Heart left ventricle (tissue), 16 donors: ENCODE data around the gene GPC2. TPM values are rescaled to one million over a fixed set of nuclear protein-coding genes. Genes with fewer than 3 reads are reported as not detected.
A peak's percentile ranks its signal among the peaks of the same experiment; 100 is the strongest.
"Not testable (repeated sequence)": the region's sequence is repeated elsewhere in the genome, so short reads cannot be mapped to it uniquely, and the experiment has no call there.

ENCODE experiments used
- ATAC-seq, 4 donors: fragments of 200-7000 bp; cut with Tn5 transposase; one replicate each; pipeline ENCODE4 v1.9.1; 2020 to 2022; ENCODE audit warnings: moderate library complexity in 4 of 4, mild to moderate bottlenecking in 3 of 4, moderate number of reproducible peaks in 1 of 4
- DNase-seq, 5 donors: peaks; one replicate each; pipeline ENCODE4 v3.0.0-alpha.2; 2020
- H3K27ac ChIP-seq, 12 donors: fragments of 200-600 bp; sonication (generic) in 4 of 12; one replicate each; pipeline versions ENCODE4 v1.5.0 to v1.8.0; 2016 to 2022; ENCODE audit warnings: mild to moderate bottlenecking in 2 of 12
- H3K27me3 ChIP-seq, 9 donors: fragments of 200-600 bp; sonication (generic) in 2 of 9; one replicate each; pipeline versions ENCODE4 v1.5.1 to v1.8.0; 2016 to 2022; ENCODE audit warnings: mild to moderate bottlenecking in 3 of 9
- H3K36me3 ChIP-seq, 9 donors: fragments of 200-600 bp; sonication (generic) in 2 of 9; one replicate each; pipeline versions ENCODE4 v1.5.0 to v1.8.0; 2018 to 2022; ENCODE audit warnings: mild to moderate bottlenecking in 2 of 9
- H3K4me1 ChIP-seq, 12 donors: fragments of 200-600 bp; sonication (generic) in 4 of 12; one replicate each; pipeline versions ENCODE4 v1.5.0 to v1.8.0; 2016 to 2022; ENCODE audit warnings: mild to moderate bottlenecking in 3 of 12
- H3K4me3 ChIP-seq, 12 donors: fragments of 200-600 bp; sonication (generic) in 4 of 12; one replicate each; pipeline versions ENCODE4 v1.5.0 to v1.8.0; 2017 to 2022; ENCODE audit warnings: mild to moderate bottlenecking in 9 of 12, moderate library complexity in 4 of 12
- H3K9me3 ChIP-seq, 12 donors: fragments of 200-600 bp; sonication (generic) in 4 of 12; one replicate each; pipeline versions ENCODE4 v1.5.0 to v1.8.0; 2016 to 2022; ENCODE audit warnings: mild to moderate bottlenecking in 1 of 12
- POLR2A ChIP-seq, 2 donors: fragments of 450-650 bp; IDR thresholded peaks; one replicate each; pipeline ENCODE4 v1.6.1; 2017; ENCODE audit warnings: antibody characterized with exemption in 2 of 2, mild to moderate bottlenecking in 2 of 2, moderate library complexity in 2 of 2
- WGBS, 4 donors: extraction: QIAGEN DNeasy Blood & Tissue Kit in 2 of 4; methylation state at CpG; one replicate each; pipeline versions ENCODE4 v1.1.5 to v1.1.7; 2013 to 2018; 5-methylcytosine and 5-hydroxymethylcytosine counted together
- intact Hi-C, 10 donors: fragments of 100-400 bp; cut with DNase I; formaldehyde crosslinking; loops; one replicate each; pipeline versions ENCODE4 v1.11.1 to v1.14.2; 2022
- polyA plus RNA-seq, 2 donors: library from polyadenylated mRNA; stranded (reverse); fragments of 200-250 nt; gene quantifications; one replicate each; pipeline ENCODE4 v1.2.3, GENCODE V29; 2013
- total RNA-seq, 9 donors: library from RNA; depleted of rRNA in 2 of 9; stranded (reverse); fragments of >200 nt in 2 of 9; fragmentation: NEBNext Ultra II Directional in 3 of 9; extraction: Animal tissue kit (Norgen Biotek cat#: 25700) in 3 of 9; gene quantifications; one replicate each; pipeline versions ENCODE4 v1.1.0 to v1.2.4, GENCODE V29; 2016 to 2023
- TF ChIP-seq, protein P1 (sequence below), 12 donors: fragments of 200-600 bp; sonication (generic) in 4 of 12; IDR thresholded peaks; one replicate each; pipeline versions ENCODE4 v1.5.0 to v1.8.0; 2018 to 2022; ENCODE audit warnings: antibody characterized with exemption in 12 of 12, mild to moderate bottlenecking in 5 of 12
- donor health status: ischemic (EF 13 %, LVEDD 7.1; RV severe dilation, severe dysfunction).
- donor health status: healthy with polysubstance abuse.
- donor health status: DM: no; HTN: yes; CAD: no.
- donor health status: DM: no; HTN: no; CAD: no.
- donor health status: ischemic (EF 25% LVEDD 6.9; RV normal size, moderate dysfunction).
- donor health status: ischemic (EF 25% LVEDD 5.7; RV mildly dilated, moderate dysfunction).
- donor health status: healthy.
- donor health status: DM: yes; HTN: yes; CAD: no.
- donor health status: ischemic (EF 35%, LVEDD 5.7; RV mildly dilated, moderate dysfunction).
- donor health status: nonischemic (EF 11% LVEDD 7.7; RV severe dilation, severe dysfunction).
- donor health status: DM: yes; HTN: yes; CAD: no.
- donor health status: PGD.
- donor health status: ischemic (EF 29% LVEDD 5.4; RV normal size, mild dysfunction).
- donor health status: nonischemic (EF 23%, LVEDD 6.1; RV moderate dilation, normal function).

The GPC2 gene
- total and polyA plus RNA-seq, 11 donors: 0.27 to 1.1 (median 0.50) TPM; not detected in 2

DNA sequence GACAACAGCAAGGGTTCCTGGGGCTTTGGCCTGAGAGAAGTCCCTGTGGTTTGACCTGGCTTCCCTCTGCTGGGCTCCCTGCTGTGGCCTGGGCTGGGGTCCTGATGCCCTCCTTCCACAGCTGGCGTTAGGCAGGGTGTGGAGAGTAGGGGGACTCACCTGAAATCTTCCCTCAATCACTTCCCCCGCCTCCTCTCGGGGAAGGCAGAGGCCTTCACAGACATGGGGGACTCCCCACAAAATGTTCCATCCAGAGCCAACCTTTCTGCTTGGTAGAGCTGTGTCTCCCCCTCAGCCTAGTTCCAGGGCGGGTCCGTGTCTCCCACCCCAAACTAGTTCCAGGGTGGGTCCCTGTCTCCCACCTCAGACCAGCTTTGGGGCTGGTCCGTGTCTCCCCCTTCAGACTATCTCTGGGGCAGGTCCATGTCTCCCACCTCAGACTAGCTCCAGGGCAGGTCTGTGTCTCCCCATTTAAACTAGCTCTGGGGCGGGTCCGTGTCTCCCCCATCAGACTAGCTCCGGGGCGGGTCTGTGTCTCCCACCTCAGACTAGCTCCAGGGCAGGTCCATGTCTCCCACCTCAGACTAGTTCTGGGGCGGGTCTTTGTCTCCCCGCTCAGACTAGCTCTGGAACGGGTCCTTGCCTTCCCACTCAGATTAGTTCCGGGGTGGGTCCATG is 44.7 kb upstream of the GPC2 start:
- intact Hi-C loops: no loop called here
- TF ChIP-seq POLR2A (IDR thresholded peaks at IDR 0.05): no peak
- TF ChIP-seq, protein P1, sequence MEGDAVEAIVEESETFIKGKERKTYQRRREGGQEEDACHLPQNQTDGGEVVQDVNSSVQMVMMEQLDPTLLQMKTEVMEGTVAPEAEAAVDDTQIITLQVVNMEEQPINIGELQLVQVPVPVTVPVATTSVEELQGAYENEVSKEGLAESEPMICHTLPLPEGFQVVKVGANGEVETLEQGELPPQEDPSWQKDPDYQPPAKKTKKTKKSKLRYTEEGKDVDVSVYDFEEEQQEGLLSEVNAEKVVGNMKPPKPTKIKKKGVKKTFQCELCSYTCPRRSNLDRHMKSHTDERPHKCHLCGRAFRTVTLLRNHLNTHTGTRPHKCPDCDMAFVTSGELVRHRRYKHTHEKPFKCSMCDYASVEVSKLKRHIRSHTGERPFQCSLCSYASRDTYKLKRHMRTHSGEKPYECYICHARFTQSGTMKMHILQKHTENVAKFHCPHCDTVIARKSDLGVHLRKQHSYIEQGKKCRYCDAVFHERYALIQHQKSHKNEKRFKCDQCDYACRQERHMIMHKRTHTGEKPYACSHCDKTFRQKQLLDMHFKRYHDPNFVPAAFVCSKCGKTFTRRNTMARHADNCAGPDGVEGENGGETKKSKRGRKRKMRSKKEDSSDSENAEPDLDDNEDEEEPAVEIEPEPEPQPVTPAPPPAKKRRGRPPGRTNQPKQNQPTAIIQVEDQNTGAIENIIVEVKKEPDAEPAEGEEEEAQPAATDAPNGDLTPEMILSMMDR (IDR thresholded peaks at IDR 0.05): no peak
- H3K4me3 ChIP-seq: peak overlapping the region in 1 of 12 donors; percentile 55

GRCh38 chr7:100221231-100221718 is 44.1 kb upstream of the GPC2 start:
- ATAC-seq (peak in 1 of 4 donors; percentile 20), DNase-seq (peak in 1 of 5 donors; percentile 51)
- peaks cover 0 to 4% (median 0%) of the 10 kb centered on the region in 12 donors for H3K4me1 ChIP-seq
- H3K27ac ChIP-seq: peak overlapping the region in 2 of 12 donors; percentile 30 to 89
- no peaks in the 10 kb centered on the region for H3K9me3 ChIP-seq
- TF ChIP-seq POLR2A (IDR thresholded peaks at IDR 0.05): no peak
- TF ChIP-seq, protein P1 (IDR thresholded peaks at IDR 0.05): no peak
- WGBS, 4 donors: 76 to 98% (median 93%) methylated on average over 5 of the region's 5 CpGs
- peaks cover 0 to 9% (median 0%) of the 10 kb centered on the region in 9 donors for H3K36me3 ChIP-seq
- H3K4me3 ChIP-seq: peak overlapping the region in 1 of 12 donors; percentile 55
- no peaks in the 10 kb centered on the region for H3K27me3 ChIP-seq
- intact Hi-C loops: no loop called here

More for the DNA sequence above, 44.7 kb upstream of the GPC2 start:
- no peaks in the 10 kb centered on the region for H3K27me3 ChIP-seq
- ATAC-seq (no peak), DNase-seq (peak in 1 of 5 donors; percentile 40)
- H3K9me3 ChIP-seq: no peaks in the 10 kb centered on the region
- H3K27ac ChIP-seq: peak overlapping the region in 2 of 12 donors; percentile 30 to 89
- 86 to 94% (median 88%) methylated on average over 12 to 14 of the region's 14 CpGs for WGBS, 4 donors
- H3K4me1 ChIP-seq: peaks cover 0 to 4% (median 0%) of the 10 kb centered on the region in 12 donors
- peaks cover 0 to 9% (median 0%) of the 10 kb centered on the region in 9 donors for H3K36me3 ChIP-seq

DNA sequence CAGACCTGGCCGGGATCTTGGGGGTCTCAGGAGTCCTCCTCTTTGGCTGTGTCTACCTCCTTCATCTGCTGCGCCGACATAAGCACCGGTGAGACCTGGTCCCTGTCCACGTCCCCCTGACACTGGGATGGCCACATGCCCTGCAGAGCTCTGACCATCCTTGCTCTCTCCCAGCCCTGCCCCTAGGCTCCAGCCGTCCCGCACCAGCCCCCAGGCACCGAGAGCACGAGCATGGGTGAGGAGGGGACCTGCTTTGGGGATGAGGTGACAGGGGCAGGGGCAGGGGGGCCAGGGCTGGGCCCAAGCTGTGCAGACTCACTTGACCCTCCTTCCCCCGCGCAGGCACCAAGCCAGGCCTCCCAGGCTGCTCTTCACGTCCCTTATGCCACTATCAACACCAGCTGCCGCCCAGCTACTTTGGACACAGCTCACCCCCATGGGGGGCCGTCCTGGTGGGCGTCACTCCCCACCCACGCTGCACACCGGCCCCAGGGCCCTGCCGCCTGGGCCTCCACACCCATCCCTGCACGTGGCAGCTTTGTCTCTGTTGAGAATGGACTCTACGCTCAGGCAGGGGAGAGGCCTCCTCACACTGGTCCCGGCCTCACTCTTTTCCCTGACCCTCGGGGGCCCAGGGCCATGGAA is 43.5 kb upstream of the GPC2 start:
- Histone ChIP-seq H3K9me3 (no peaks in the 10 kb centered on the region), H3K27ac (peak overlapping the region in 2 of 12 donors; percentile 22 to 87), H3K4me1 (peaks cover 0 to 10% (median 0%) of the 10 kb centered on the region in 12 donors), H3K4me3 (peak overlapping the region in 2 of 12 donors; percentile 25 to 55), H3K27me3 (no peaks in the 10 kb centered on the region), H3K36me3 (peaks cover 0 to 9% (median 0%) of the 10 kb centered on the region in 9 donors)
- intact Hi-C loops: no loop called here
- TF ChIP-seq, protein P1 (IDR thresholded peaks at IDR 0.05): no peak
- no peak for TF ChIP-seq POLR2A (IDR thresholded peaks at IDR 0.05)
- 78 to 93% (median 88%) methylated on average over 21 to 22 of the region's 22 CpGs for WGBS, 4 donors
- no peak for ATAC-seq
- DNase-seq: no peak

DNA sequence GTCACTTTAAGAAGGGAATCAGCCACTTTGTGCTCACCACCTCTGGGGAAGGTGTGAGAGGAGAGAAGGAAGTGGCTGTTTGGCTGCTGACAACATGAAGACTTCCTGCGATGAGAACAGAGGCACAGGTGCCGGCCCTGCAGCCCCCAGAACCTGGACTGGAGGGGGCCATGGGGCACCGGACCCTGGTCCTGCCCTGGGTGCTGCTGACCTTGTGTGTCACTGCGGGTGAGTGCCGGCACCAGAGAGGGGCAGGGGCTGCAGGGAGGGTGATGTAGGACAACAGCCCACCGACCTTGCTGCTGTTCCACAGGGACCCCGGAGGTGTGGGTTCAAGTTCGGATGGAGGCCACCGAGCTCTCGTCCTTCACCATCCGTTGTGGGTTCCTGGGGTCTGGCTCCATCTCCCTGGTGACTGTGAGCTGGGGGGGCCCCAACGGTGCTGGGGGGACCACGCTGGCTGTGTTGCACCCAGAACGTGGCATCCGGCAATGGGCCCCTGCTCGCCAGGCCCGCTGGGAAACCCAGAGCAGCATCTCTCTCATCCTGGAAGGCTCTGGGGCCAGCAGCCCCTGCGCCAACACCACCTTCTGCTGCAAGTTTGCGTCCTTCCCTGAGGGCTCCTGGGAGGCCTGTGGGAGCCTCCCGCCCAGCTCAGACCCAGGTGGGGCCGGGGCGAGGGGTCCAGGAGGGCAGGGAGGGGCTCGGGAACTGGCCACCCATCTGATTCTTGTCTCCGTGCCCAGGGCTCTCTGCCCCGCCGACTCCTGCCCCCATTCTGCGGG is 42.8 kb upstream of the GPC2 start, which contains the start of gene PVRIG:
Gene PVRIG (plus strand): TSS at position 149 of the 785 bp plus-strand sequence. CDS start 22 bp downstream, at position 171.
- peak within 1 kb of the TSS in 2 of 12 donors; percentile 25 to 55 for H3K4me3 ChIP-seq
- 83 to 93% (median 90%) methylated on average over 11 to 26 of the region's 27 CpGs for WGBS, 4 donors
- ATAC-seq, DNase-seq, H3K36me3 ChIP-seq, H3K9me3 ChIP-seq, H3K27me3 ChIP-seq: not testable (repeated sequence)
- intact Hi-C loops: loop anchor here in 7 of 10 donors (2.0 to 10.0 kb wide), 5 partner anchors 83 to 225 kb away; no protein-coding TSS in a partner anchor
- H3K4me1 ChIP-seq: peaks cover 0 to 13% (median 0%) of the 10 kb centered on the region in 12 donors
- peak within 1 kb of the TSS in 2 of 12 donors; percentile 26 to 87 for H3K27ac ChIP-seq
